Measurements from ENCODE around the gene ARMC9. TPM values are rescaled to one million over a fixed set of nuclear protein-coding genes. Genes with fewer than 3 reads are reported as not detected.

Gene ARMC9
- total RNA-seq, 2 donors from 2014 or later: 41.7 to 51.5 TPM

- Mint-ChIP-seq H3K4me3 (no peak overlapping the region), H3K9me3 (no peaks in the 10 kb centered on the region), H3K36me3 (ENCODE audit: low read depth) (peaks cover under 1% of the 10 kb centered on the region), H3K4me1 (peaks cover 24% of the 10 kb centered on the region), H3K27ac (peak overlapping the region; percentile 68), H3K27me3 (ENCODE audit: insufficient read depth) (no peaks in the 10 kb centered on the region)
- TF ChIP-seq CTCF (conservative IDR thresholded peaks at IDR 0.05): peak; percentile 12
- Histone ChIP-seq H3K9ac (ENCODE audit: extremely low read depth, low read length, poor library complexity, severe bottlenecking) (no peak overlapping the region), H3K36me3 (ENCODE audit: control insufficient read depth, insufficient read depth, low read length) (peaks cover under 1% of the 10 kb centered on the region), H3K27ac (ENCODE audit: low read depth, low read length) (peak overlapping the region; percentile 65), H3K9me3 (ENCODE audit: control insufficient read depth, low read length) (no peaks in the 10 kb centered on the region), H3K27me3 (ENCODE audit: control insufficient read depth, insufficient read depth, low read length, poor library complexity, severe bottlenecking) (no peaks in the 10 kb centered on the region), H3K4me1 (ENCODE audit: control insufficient read depth, insufficient read depth, low read length) (peaks cover 17% of the 10 kb centered on the region), H3K4me3 (ENCODE audit: low read length) (no peak overlapping the region)
- 62 to 73% methylated on average over 23 to 28 of the region's 28 CpGs for WGBS, 2 experiments (ENCODE audit: insufficient coverage in 1 of 2, insufficient read length in 1 of 2)
- DNase-seq: peak; percentile 68
These were observed 157.4 kb downstream of the ARMC9 start for GRCh38 chr2:231355508-231356465.

GRCh38 chr2:231356466-231356844 lies 158.0 kb downstream of the ARMC9 start:
- Mint-ChIP-seq H3K4me3 (no peak overlapping the region), H3K27ac (no peak overlapping the region), H3K4me1 (peaks cover 24% of the 10 kb centered on the region), H3K27me3 (ENCODE audit: insufficient read depth) (no peaks in the 10 kb centered on the region), H3K36me3 (ENCODE audit: low read depth) (peaks cover 4% of the 10 kb centered on the region), H3K9me3 (no peaks in the 10 kb centered on the region)
- Histone ChIP-seq H3K4me3 (ENCODE audit: low read length) (no peak overlapping the region), H3K36me3 (ENCODE audit: control insufficient read depth, insufficient read depth, low read length) (peaks cover 4% of the 10 kb centered on the region), H3K9me3 (ENCODE audit: control insufficient read depth, low read length) (no peaks in the 10 kb centered on the region), H3K9ac (ENCODE audit: extremely low read depth, low read length, poor library complexity, severe bottlenecking) (no peak overlapping the region), H3K27me3 (ENCODE audit: control insufficient read depth, insufficient read depth, low read length, poor library complexity, severe bottlenecking) (no peaks in the 10 kb centered on the region), H3K4me1 (ENCODE audit: control insufficient read depth, insufficient read depth, low read length) (peaks cover 17% of the 10 kb centered on the region), H3K27ac (ENCODE audit: low read depth, low read length) (no peak overlapping the region)
- TF ChIP-seq CTCF (conservative IDR thresholded peaks at IDR 0.05): no peak
- DNase-seq: no peak
- 81 to 100% methylated on average over 4 to 5 of the region's 5 CpGs for WGBS, 2 experiments (ENCODE audit: insufficient coverage in 1 of 2, insufficient read length in 1 of 2)

- 91 to 95% methylated on average over 7 of the region's 7 CpGs for WGBS, 2 experiments (ENCODE audit: insufficient coverage in 1 of 2, insufficient read length in 1 of 2)
- H3K4me3 ChIP-seq (ENCODE audit: low read length): no peak overlapping the region
- no peak for DNase-seq
- H3K27me3 ChIP-seq (ENCODE audit: control insufficient read depth, insufficient read depth, low read length, poor library complexity, severe bottlenecking): no peaks in the 10 kb centered on the region
- no peak overlapping the region for H3K27ac ChIP-seq (ENCODE audit: low read depth, low read length)
- no peaks in the 10 kb centered on the region for H3K9me3 ChIP-seq (ENCODE audit: control insufficient read depth, low read length)
- H3K4me1 Mint-ChIP-seq: peaks cover 24% of the 10 kb centered on the region
- H3K27ac Mint-ChIP-seq: no peak overlapping the region
- H3K9me3 Mint-ChIP-seq: no peaks in the 10 kb centered on the region
- peaks cover 4% of the 10 kb centered on the region for H3K36me3 ChIP-seq (ENCODE audit: control insufficient read depth, insufficient read depth, low read length)
- no peak overlapping the region for H3K9ac ChIP-seq (ENCODE audit: extremely low read depth, low read length, poor library complexity, severe bottlenecking)
- H3K27me3 Mint-ChIP-seq (ENCODE audit: insufficient read depth): no peaks in the 10 kb centered on the region
- peaks cover 4% of the 10 kb centered on the region for H3K36me3 Mint-ChIP-seq (ENCODE audit: low read depth)
- peaks cover 17% of the 10 kb centered on the region for H3K4me1 ChIP-seq (ENCODE audit: control insufficient read depth, insufficient read depth, low read length)
- TF ChIP-seq CTCF (conservative IDR thresholded peaks at IDR 0.05): no peak
- no peak overlapping the region for H3K4me3 Mint-ChIP-seq
These were observed 158.6 kb downstream of the ARMC9 start for GRCh38 chr2:231357048-231357447.
